DOHH2 (cell line): ENCODE results near the gene GATA5.

ENCODE experiments used
- CTCF ChIP-seq: fragments of 200-600 bp; sonication (generic); IDR thresholded peaks from one replicate; pipeline ENCODE4 v1.5.1; 2014; ENCODE audit warnings: antibody characterized with exemption, mild to moderate bottlenecking, low read depth, low read length; ENCODE audit not compliant: poor library complexity, severe bottlenecking
- EZH2phosphoT487 ChIP-seq: fragments of 200-600 bp; sonication (generic); IDR thresholded peaks from 2 replicates; pipeline ENCODE4 v1.6.1; 2017; ENCODE audit warnings: borderline replicate concordance, mild to moderate bottlenecking, antibody characterized with exemption, low read length, moderate library complexity, mixed read lengths

GRCh38 chr20:62518911-62519310 lies 43.1 kb upstream of the GATA5 start:
- TF ChIP-seq CTCF (no peak), EZH2phosphoT487 (no peak)
